H1 (cell line): ENCODE measurements around the gene ATG5. TPM values are rescaled to one million over a fixed set of nuclear protein-coding genes. Genes with fewer than 3 reads are reported as not detected.

Experiments used
- CTCF ChIA-PET: fragments of 300-600 bp; sonication (Branson Sonifier 250); formaldehyde crosslinking; loops from one replicate; lab custom pipeline; 2021; ENCODE audit not compliant: partially characterized antibody; lab: Charles Lee
- POLR2A ChIA-PET: fragments of 300-600 bp; sonication (Branson Sonifier 250); formaldehyde crosslinking; loops from one replicate; lab custom pipeline; 2021; ENCODE audit warnings: inconsistent platforms; ENCODE audit not compliant: partially characterized antibody; lab: Charles Lee
- DNase-seq, 2 experiments: peaks; one replicate each; pipeline versions ENCODE4 v3.0.0 to v3.0.0-alpha.2; 2010 to 2022; ENCODE audit warnings: low spot score in 2 of 2, low read depth in 1 of 2, mixed read lengths in 1 of 2
- FAIRE-seq: peaks from 2 replicates; lab custom pipeline; 2011; peaks lifted over from hg19 to GRCh38; lab: Jason Lieb, UNC
- H2AFZ ChIP-seq: 2 replicates; pipeline ENCODE4 v1.8.1; 2012; ENCODE audit warnings: low read length, inconsistent platforms
- H2AK5ac ChIP-seq: 2 replicates; pipeline ENCODE4 v1.6.1; 2013; ENCODE audit warnings: low read depth, low read length
- H2BK120ac ChIP-seq: replicated peaks from 2 replicates; pipeline ENCODE3; 2013; ENCODE audit warnings: low read depth, low read length, inconsistent platforms
- H2BK12ac ChIP-seq: 2 replicates; pipeline ENCODE4 v1.6.1; 2013; ENCODE audit warnings: low read depth, low read length
- H2BK15ac ChIP-seq: 2 replicates; pipeline ENCODE4 v1.6.1; 2013; ENCODE audit warnings: low read length
- H2BK20ac ChIP-seq: 2 replicates; pipeline ENCODE4 v1.6.1; 2013; ENCODE audit warnings: low read length
- H2BK5ac ChIP-seq: 2 replicates; pipeline ENCODE4 v1.6.1; 2013; ENCODE audit warnings: low read depth, low read length
- H3K14ac ChIP-seq: 2 replicates; pipeline ENCODE4 v1.6.1; 2013; ENCODE audit warnings: inconsistent platforms; ENCODE audit not compliant: insufficient read length
- H3K18ac ChIP-seq: 2 replicates; pipeline ENCODE4 v1.6.1; 2013; ENCODE audit warnings: low read length; ENCODE audit errors: extremely low read depth
- H3K23ac ChIP-seq: 2 replicates; pipeline ENCODE4 v1.6.1; 2013; ENCODE audit warnings: inconsistent platforms; ENCODE audit not compliant: insufficient read length
- H3K23me2 ChIP-seq: 2 replicates; pipeline ENCODE4 v1.6.1; 2013; ENCODE audit warnings: low read depth, low read length
- H3K27ac ChIP-seq: 2 replicates; pipeline ENCODE4 v1.6.1; 2011; ENCODE audit warnings: low read depth, low read length, inconsistent platforms
- H3K27me3 ChIP-seq, 4 experiments: replicated peaks in 1 of 4; 1 replicate in 1 of 4; 2 replicates in 3 of 4; pipeline versions ENCODE4 v1.6.1 to v1.8.1; 2011 to 2013; ENCODE audit warnings: low read length in 3 of 4, mild to moderate bottlenecking in 3 of 4, inconsistent platforms in 2 of 4, mixed read lengths in 2 of 4, moderate library complexity in 1 of 4; ENCODE audit not compliant: control insufficient read depth in 3 of 4, insufficient read depth in 3 of 4; ENCODE audit errors: extremely low read depth in 1 of 4
- H3K36me3 ChIP-seq, 4 experiments: 2 replicates each; pipeline versions ENCODE4 v1.6.1 to v1.8.1; 2011 to 2013; ENCODE audit warnings: mild to moderate bottlenecking in 4 of 4, low read length in 3 of 4, moderate library complexity in 2 of 4, control low read depth in 1 of 4, inconsistent platforms in 1 of 4; ENCODE audit not compliant: insufficient read depth in 4 of 4, control insufficient read depth in 2 of 4
- H3K4ac ChIP-seq: replicated peaks from 2 replicates; pipeline ENCODE3; 2013; ENCODE audit warnings: low read length, low read depth, mixed read lengths, inconsistent platforms; ENCODE audit not compliant: insufficient read length
- H3K4me1 ChIP-seq, 4 experiments: replicated peaks in 1 of 4; 1 replicate in 1 of 4; 2 replicates in 3 of 4; pipeline versions ENCODE4 v1.6.1 to v1.8.1; 2011 to 2013; ENCODE audit warnings: low read length in 3 of 4, inconsistent platforms in 2 of 4, mixed read lengths in 1 of 4; ENCODE audit not compliant: insufficient read depth in 4 of 4, control insufficient read depth in 3 of 4
- H3K4me2 ChIP-seq, 2 experiments: 2 replicates each; pipeline versions ENCODE4 v1.6.1 to v1.8.1; 2011 to 2013; ENCODE audit warnings: low read depth in 2 of 2, low read length in 2 of 2, control low read depth in 1 of 2, inconsistent platforms in 1 of 2, mild to moderate bottlenecking in 1 of 2; ENCODE audit not compliant: insufficient read depth in 1 of 2
- H3K4me3 ChIP-seq, 4 experiments: fragments of 200-600, 300-600 bp in 1 of 4; sonication (generic), shearing (Covaris generic), sonication (Bioruptor Twin) in 1 of 4; 2 replicates each; pipeline versions ENCODE4 v1.5.1 to v1.8.1; 2011 to 2016; ENCODE audit warnings: low read length in 4 of 4, low read depth in 3 of 4, control low read depth in 2 of 4, inconsistent platforms in 2 of 4, mild to moderate bottlenecking in 2 of 4, mixed read lengths in 1 of 4, moderate library complexity in 1 of 4; ENCODE audit not compliant: insufficient read depth in 2 of 4; ENCODE audit errors: extremely low read depth in 1 of 4
- H3K56ac ChIP-seq: replicated peaks from 2 replicates; pipeline ENCODE3; 2013; ENCODE audit warnings: low read depth, mild to moderate bottlenecking, mixed read lengths, low read length, inconsistent platforms; ENCODE audit not compliant: insufficient read length
- H3K79me1 ChIP-seq: 2 replicates; pipeline ENCODE4 v1.6.1; 2013; ENCODE audit warnings: low read depth, low read length, control low read depth
- H3K79me2 ChIP-seq, 2 experiments: 2 replicates each; pipeline versions ENCODE4 v1.6.1 to v1.8.1; 2012 to 2013; ENCODE audit warnings: low read length in 2 of 2, mild to moderate bottlenecking in 2 of 2, inconsistent platforms in 1 of 2; ENCODE audit not compliant: insufficient read depth in 2 of 2, control insufficient read depth in 1 of 2
- H3K9ac ChIP-seq, 4 experiments: replicated peaks in 1 of 4; 1 replicate in 1 of 4; 2 replicates in 3 of 4; pipeline versions ENCODE4 v1.6.1 to v1.8.1; 2011 to 2013; ENCODE audit warnings: low read depth in 3 of 4, low read length in 3 of 4, control low read depth in 2 of 4, mild to moderate bottlenecking in 2 of 4, moderate library complexity in 2 of 4, inconsistent platforms in 1 of 4; ENCODE audit errors: extremely low read depth in 1 of 4
- H3K9me3 ChIP-seq, 2 experiments: 2 replicates each; pipeline versions ENCODE4 v1.6.1 to v1.8.1; 2012 to 2013; ENCODE audit warnings: mild to moderate bottlenecking in 2 of 2, moderate library complexity in 2 of 2, control low read depth in 1 of 2, inconsistent platforms in 1 of 2, low read depth in 1 of 2, low read length in 1 of 2, mixed read lengths in 1 of 2; ENCODE audit not compliant: insufficient read depth in 2 of 2
- H4K20me1 ChIP-seq, 2 experiments: replicated peaks in 1 of 2; 2 replicates each; pipeline versions ENCODE3 to v1.8.1; 2011 to 2013; ENCODE audit warnings: inconsistent platforms in 2 of 2, low read length in 2 of 2, mild to moderate bottlenecking in 1 of 2; ENCODE audit not compliant: insufficient read depth in 2 of 2, control insufficient read depth in 1 of 2
- H4K5ac ChIP-seq: 2 replicates; pipeline ENCODE4 v1.6.1; 2013; ENCODE audit warnings: low read length, low read depth, mixed read lengths, inconsistent platforms; ENCODE audit not compliant: insufficient read length
- H4K8ac ChIP-seq: 2 replicates; pipeline ENCODE4 v1.8.0; 2013; ENCODE audit warnings: mild to moderate bottlenecking, moderate library complexity, low read length, inconsistent platforms; ENCODE audit not compliant: insufficient read depth; ENCODE audit errors: extremely low read depth
- H4K91ac ChIP-seq: replicated peaks from 2 replicates; pipeline ENCODE3; 2013; ENCODE audit warnings: low read length, mixed read lengths, inconsistent platforms; ENCODE audit not compliant: insufficient read length
- ATF3 ChIP-seq: IDR thresholded peaks from 2 replicates; pipeline ENCODE4 v1.6.1; 2011; ENCODE audit warnings: low read depth, mild to moderate bottlenecking, low read length; ENCODE audit not compliant: insufficient read depth
- CBX8 ChIP-seq: fragments of 300-800, 300-1000 bp; sonication (generic); IDR thresholded peaks from 2 replicates; pipeline ENCODE4 v1.7.1; 2016; ENCODE audit warnings: low read depth, low read length, borderline replicate concordance
- CTBP2 ChIP-seq: IDR thresholded peaks from 2 replicates; pipeline ENCODE4 v1.7.0; 2011; ENCODE audit warnings: borderline replicate concordance, mild to moderate bottlenecking, moderate library complexity, mixed read lengths, low read length; ENCODE audit not compliant: insufficient read depth, insufficient read length
- E2F6 ChIP-seq: IDR thresholded peaks from 2 replicates; pipeline ENCODE4 v1.6.1; 2012; ENCODE audit warnings: inconsistent platforms
- EGR1 ChIP-seq: IDR thresholded peaks from 2 replicates; pipeline ENCODE4 v1.6.1; 2011; ENCODE audit warnings: low read depth, low read length, borderline replicate concordance
- EZH2 ChIP-seq: fragments of 200-600 bp; sonication (generic); IDR thresholded peaks from 2 replicates; pipeline ENCODE4 v1.7.1; 2012; ENCODE audit warnings: low read depth, mild to moderate bottlenecking, moderate library complexity, low read length, inconsistent platforms; ENCODE audit not compliant: severe bottlenecking
- GTF2F1 ChIP-seq: IDR thresholded peaks from 2 replicates; pipeline ENCODE4 v1.6.1; 2012; ENCODE audit warnings: low read depth, low read length, improper control_type of control experiment, borderline replicate concordance
- NRF1 ChIP-seq: IDR thresholded peaks from 2 replicates; pipeline ENCODE4 v1.6.1; 2011; ENCODE audit warnings: mild to moderate bottlenecking, low read depth, low read length, improper control_type of control experiment
- POU5F1 ChIP-seq: IDR thresholded peaks from 2 replicates; pipeline ENCODE4 v1.6.1; 2011; ENCODE audit warnings: low read depth, mild to moderate bottlenecking, low read length, moderate library complexity
- SRF ChIP-seq: IDR thresholded peaks from 2 replicates; pipeline ENCODE4 v1.6.1; 2011; ENCODE audit warnings: mild to moderate bottlenecking, low read depth, low read length, moderate library complexity
- TEAD4 ChIP-seq: IDR thresholded peaks from 2 replicates; pipeline ENCODE4 v1.6.1; 2012; ENCODE audit warnings: low read depth, low read length, inconsistent platforms, mixed read lengths
- USF2 ChIP-seq: IDR thresholded peaks from 2 replicates; pipeline ENCODE4 v1.6.1; 2011; ENCODE audit warnings: low read length, improper control_type of control experiment
- WGBS, 2 experiments: shearing (Covaris generic) in 1 of 2; methylation state at CpG; one replicate each; pipeline versions ENCODE4 v1.1.6 to v1.1.7; 2013 to 2015; ENCODE audit warnings: low lambda C conversion rate in 2 of 2, mixed read lengths in 2 of 2, inconsistent platforms in 1 of 2, low coverage in 1 of 2, missing lambda C conversion rate in 1 of 2; ENCODE audit not compliant: insufficient replicate concordance in 2 of 2, insufficient coverage in 1 of 2, insufficient read length in 1 of 2; ENCODE audit errors: extremely low coverage in 1 of 2, missing lambda C conversion rate in 1 of 2; 5-methylcytosine and 5-hydroxymethylcytosine counted together
- polyA plus RNA-seq, 7 experiments: library from polyadenylated mRNA; depleted of rRNA in 3 of 7; stranded (reverse) in 5 of 7; unstranded in 2 of 7; fragments of >200 nt in 5 of 7; fragments of 200-250 nt in 2 of 7; gene quantifications; 1 replicate in 5 of 7; 2 replicates in 1 of 7; 4 replicates in 1 of 7; pipeline versions ENCODE4 v1.2.1 to v1.2.3, GENCODE V29; 2011 to 2013; ENCODE audit warnings: missing spikeins in 2 of 7, mixed read lengths in 2 of 7
- total RNA-seq: library from RNA; stranded (reverse); fragmentation: NEBNext Ultra II Directional; extraction: Animal tissue kit (Norgen Biotek cat#: 25700); gene quantifications from 2 replicates; pipeline ENCODE4 v1.2.1, GENCODE V29; 2021

Gene ATG5
- total and polyA plus RNA-seq, 2 of the 8 experiments (the other 6 are each of a cell fraction or from before 2014, with no cell fraction given): 18.2 to 39.0 TPM

GRCh38 chr6:106169517-106169916, 156.0 kb downstream of the ATG5 start:
- Histone ChIP-seq H2BK15ac (no peak overlapping the region), H3K79me1 (no peaks in the 10 kb centered on the region), H2BK20ac (no peak overlapping the region), H3K14ac (no peak overlapping the region), H3K79me2 (no peaks in the 10 kb centered on the region), H3K9me3 (no peaks in the 10 kb centered on the region), H3K4me1 (peaks cover 0 to 7% (median 0%) of the 10 kb centered on the region in 4 experiments; a peak in 2 of 7 replicates), H3K4me2 (no peak overlapping the region), H3K56ac (no peak overlapping the region), H4K8ac (no peak overlapping the region), H3K23ac (no peak overlapping the region), H3K23me2 (no peaks in the 10 kb centered on the region), H3K4me3 (no peak overlapping the region), H3K18ac (no peak overlapping the region), H2BK5ac (no peak overlapping the region), H2BK120ac (no peak overlapping the region), H2AK5ac (no peak overlapping the region), H3K4ac (no peak overlapping the region), H2AFZ (no peak overlapping the region), H4K20me1 (no peaks in the 10 kb centered on the region), H2BK12ac (no peak overlapping the region), H3K9ac (no peak overlapping the region), H4K91ac (no peak overlapping the region), H3K27ac (no peak overlapping the region), H3K36me3 (no peaks in the 10 kb centered on the region), H4K5ac (no peak overlapping the region), H3K27me3 (no peaks in the 10 kb centered on the region; a peak in 1 of 7 replicates)
- DNase-seq (no peak), FAIRE-seq (no peak)
- ChIA-PET POLR2A (no interaction called here), CTCF (interaction anchor here (0.7 to 2.4 kb wide), 11 partner anchors 9 to 881 kb away, joined by 3 to 11 read pairs (median 3); no protein-coding TSS in a partner anchor)
- WGBS, 2 experiments: 85% methylated on average over 5 of the region's 5 CpGs; no CpG with 5 or more reads in 1 of the 2 experiments
- TF ChIP-seq ATF3 (no peak), EZH2 (no peak), SRF (no peak), TEAD4 (no peak), CTBP2 (no peak), NRF1 (no peak), USF2 (no peak), CBX8 (no peak), POU5F1 (no peak), E2F6 (no peak), GTF2F1 (no peak), EGR1 (no peak)
